ENCODE data around the gene ANO3.

DNA sequence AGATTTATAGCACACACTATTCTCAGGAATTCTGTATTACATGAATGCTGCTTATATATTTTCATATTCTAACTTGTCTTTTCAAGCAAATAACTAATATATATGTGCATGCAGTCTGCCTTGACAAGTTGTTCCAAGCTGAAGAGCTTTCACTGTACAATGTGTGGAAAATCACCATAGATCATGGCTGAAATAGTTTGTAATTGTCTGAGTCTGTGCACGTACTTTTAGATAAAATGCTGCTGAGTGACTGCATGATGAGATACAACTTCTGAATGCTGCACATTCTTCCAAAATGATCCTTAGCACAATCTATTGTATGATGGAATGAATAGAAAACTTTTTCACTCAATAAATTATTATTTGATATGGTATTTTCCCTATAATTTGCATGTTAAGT lies 331.0 kb downstream of the ANO3 start:
- TF ChIP-seq, protein P1, sequence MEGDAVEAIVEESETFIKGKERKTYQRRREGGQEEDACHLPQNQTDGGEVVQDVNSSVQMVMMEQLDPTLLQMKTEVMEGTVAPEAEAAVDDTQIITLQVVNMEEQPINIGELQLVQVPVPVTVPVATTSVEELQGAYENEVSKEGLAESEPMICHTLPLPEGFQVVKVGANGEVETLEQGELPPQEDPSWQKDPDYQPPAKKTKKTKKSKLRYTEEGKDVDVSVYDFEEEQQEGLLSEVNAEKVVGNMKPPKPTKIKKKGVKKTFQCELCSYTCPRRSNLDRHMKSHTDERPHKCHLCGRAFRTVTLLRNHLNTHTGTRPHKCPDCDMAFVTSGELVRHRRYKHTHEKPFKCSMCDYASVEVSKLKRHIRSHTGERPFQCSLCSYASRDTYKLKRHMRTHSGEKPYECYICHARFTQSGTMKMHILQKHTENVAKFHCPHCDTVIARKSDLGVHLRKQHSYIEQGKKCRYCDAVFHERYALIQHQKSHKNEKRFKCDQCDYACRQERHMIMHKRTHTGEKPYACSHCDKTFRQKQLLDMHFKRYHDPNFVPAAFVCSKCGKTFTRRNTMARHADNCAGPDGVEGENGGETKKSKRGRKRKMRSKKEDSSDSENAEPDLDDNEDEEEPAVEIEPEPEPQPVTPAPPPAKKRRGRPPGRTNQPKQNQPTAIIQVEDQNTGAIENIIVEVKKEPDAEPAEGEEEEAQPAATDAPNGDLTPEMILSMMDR (IDR thresholded peaks at IDR 0.05; ENCODE audit: extremely low read depth in 1 of 2, insufficient read depth in 1 of 2, low read depth in 1 of 2, low read length in 2 of 2), result no peak
- TF ChIP-seq POLR2AphosphoS5 (IDR thresholded peaks at IDR 0.05; ENCODE audit: insufficient read depth, low read depth, low read length) (no peak), POLR2A (IDR thresholded peaks at IDR 0.05; ENCODE audit: low read depth, low read length) (no peak), GATA2 (IDR thresholded peaks at IDR 0.05; ENCODE audit: insufficient read depth, insufficient read length, low read depth, low read length) (no peak), JUN (IDR thresholded peaks at IDR 0.05; ENCODE audit: borderline replicate concordance, insufficient read depth, insufficient read length, low read depth) (no peak), EZH2 (IDR thresholded peaks at IDR 0.05; ENCODE audit: borderline replicate concordance, low read depth, low read length, severe bottlenecking) (no peak), MYC (IDR thresholded peaks at IDR 0.05; ENCODE audit: low read depth, low read length) (no peak)
- TF ChIP-seq, protein P2, sequence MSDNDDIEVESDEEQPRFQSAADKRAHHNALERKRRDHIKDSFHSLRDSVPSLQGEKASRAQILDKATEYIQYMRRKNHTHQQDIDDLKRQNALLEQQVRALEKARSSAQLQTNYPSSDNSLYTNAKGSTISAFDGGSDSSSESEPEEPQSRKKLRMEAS (IDR thresholded peaks at IDR 0.05; ENCODE audit: insufficient read depth, insufficient read length), result no peak

Measured in endothelial cell of umbilical vein (primary cell).